Measurements from ENCODE around the gene PC.

PC gene

DNA sequence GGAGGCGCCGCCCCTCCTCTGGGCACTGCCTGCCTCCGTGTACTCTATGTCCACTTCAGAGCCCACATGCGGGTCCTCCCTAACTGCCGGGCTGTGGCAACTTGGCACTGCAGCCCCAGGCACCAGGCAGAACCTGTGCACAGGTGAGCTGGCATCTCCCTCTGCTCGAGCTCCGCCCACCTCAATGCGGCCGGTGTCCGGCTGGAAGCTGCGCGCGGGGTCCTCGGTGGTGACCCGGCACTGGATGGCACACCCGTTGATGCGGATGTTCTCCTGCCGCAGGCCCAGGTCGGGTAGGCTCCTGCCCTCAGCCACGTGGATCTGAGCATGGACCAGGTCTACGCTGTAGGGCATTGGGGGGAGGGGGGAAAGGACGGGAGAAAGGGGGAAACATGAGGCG lies 92.2 kb downstream of the PC start:
- DNase-seq (ENCODE audit: low read depth), result no peak
- no peak overlapping the region for H3K4me3 ChIP-seq (replicated peaks; ENCODE audit: low read depth, low read length)
- TF ChIP-seq, protein P1, sequence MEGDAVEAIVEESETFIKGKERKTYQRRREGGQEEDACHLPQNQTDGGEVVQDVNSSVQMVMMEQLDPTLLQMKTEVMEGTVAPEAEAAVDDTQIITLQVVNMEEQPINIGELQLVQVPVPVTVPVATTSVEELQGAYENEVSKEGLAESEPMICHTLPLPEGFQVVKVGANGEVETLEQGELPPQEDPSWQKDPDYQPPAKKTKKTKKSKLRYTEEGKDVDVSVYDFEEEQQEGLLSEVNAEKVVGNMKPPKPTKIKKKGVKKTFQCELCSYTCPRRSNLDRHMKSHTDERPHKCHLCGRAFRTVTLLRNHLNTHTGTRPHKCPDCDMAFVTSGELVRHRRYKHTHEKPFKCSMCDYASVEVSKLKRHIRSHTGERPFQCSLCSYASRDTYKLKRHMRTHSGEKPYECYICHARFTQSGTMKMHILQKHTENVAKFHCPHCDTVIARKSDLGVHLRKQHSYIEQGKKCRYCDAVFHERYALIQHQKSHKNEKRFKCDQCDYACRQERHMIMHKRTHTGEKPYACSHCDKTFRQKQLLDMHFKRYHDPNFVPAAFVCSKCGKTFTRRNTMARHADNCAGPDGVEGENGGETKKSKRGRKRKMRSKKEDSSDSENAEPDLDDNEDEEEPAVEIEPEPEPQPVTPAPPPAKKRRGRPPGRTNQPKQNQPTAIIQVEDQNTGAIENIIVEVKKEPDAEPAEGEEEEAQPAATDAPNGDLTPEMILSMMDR (IDR thresholded peaks at IDR 0.05; ENCODE audit: low read length, missing control alignments), result no peak

DNA sequence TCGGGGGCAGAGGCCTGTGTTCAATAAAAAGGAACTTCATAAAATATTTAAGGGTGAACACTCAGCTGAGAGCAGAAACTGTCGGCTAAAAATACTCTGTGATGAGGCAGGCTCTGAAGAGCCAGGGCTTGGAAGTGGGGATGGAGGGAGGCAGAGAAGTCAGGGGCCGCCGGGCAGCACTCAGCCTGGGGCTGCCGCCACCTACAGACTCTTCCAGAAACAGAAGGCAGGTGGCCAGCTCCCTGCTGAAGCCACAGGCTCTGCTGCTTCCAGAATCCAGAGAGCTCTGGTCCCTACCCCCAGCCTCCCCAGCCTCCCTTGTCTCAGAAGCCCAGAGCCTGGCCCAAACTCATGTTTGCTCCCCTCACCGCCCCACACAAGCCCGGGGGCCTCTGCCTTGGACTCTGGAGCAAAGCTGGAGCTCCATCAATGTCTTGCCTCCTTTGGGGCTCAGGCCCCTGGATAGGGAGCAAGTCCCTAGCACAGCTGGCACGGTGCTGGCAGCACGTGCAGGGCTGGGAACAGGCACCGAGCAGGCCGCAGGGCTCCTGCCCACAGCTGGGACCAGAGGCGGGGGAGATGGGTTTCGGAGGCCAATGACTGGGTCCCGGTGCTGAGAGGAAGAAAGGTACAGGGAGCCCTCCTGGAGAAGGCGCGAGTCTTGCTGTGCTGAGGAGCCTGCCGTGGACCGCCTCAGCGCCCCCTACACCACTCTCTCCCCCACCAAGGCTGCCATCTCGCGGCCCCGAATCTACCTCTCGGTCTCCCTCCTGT lies 93.1 kb downstream of the PC start:
- TF ChIP-seq, protein P1 (IDR thresholded peaks at IDR 0.05; ENCODE audit: low read length, missing control alignments), result no peak
- no peak overlapping the region for H3K4me3 ChIP-seq (replicated peaks; ENCODE audit: low read depth, low read length)
- no peak for DNase-seq (ENCODE audit: low read depth)

DNA sequence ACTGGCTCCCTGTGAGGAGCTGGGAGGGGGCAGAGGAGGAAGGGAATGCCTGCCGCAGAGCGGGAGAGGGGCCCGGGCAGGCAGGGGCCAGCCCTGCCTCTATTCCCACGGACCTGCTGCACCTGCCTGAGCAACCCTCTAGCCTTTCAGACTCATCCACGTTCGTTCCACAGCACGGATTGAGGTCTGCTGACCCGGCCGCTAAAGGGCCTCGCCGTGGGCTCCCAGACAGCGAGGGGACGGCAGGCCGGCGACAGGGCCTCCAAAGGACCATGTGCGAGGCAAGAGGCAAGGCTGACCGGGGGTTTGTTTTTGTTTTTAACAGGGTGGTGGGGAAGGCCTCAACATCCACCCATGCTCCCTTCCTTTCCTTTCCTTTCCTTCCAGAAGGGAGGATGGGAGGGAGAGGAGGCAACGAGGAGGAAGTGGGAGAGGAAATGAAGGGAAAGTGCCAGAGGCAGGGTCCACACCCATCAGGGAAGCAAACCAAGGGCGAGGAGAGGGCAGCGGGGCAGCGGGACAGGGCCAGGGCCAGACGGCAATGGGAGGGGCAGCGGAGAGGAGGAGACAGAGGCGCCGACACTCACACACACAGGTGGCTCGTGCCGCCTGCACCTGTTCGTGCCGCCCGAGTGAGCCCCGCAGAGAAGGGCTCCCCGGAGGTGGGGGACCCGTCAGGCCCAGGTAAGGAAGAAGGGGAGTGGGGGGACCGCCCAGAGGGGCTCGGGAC lies 93.8 kb downstream of the PC start:
- no peak overlapping the region for H3K4me3 ChIP-seq (replicated peaks; ENCODE audit: low read depth, low read length)
- no peak for DNase-seq (ENCODE audit: low read depth)
- TF ChIP-seq, protein P1 (IDR thresholded peaks at IDR 0.05; ENCODE audit: low read length, missing control alignments), result no peak

GRCh38 chr11:66863428-66864125 lies 94.6 kb downstream of the PC start:
- no peak overlapping the region for H3K4me3 ChIP-seq (replicated peaks; ENCODE audit: low read depth, low read length)
- DNase-seq (ENCODE audit: low read depth), result no peak
- TF ChIP-seq, protein P1 (IDR thresholded peaks at IDR 0.05; ENCODE audit: low read length, missing control alignments), result no peak

DNA sequence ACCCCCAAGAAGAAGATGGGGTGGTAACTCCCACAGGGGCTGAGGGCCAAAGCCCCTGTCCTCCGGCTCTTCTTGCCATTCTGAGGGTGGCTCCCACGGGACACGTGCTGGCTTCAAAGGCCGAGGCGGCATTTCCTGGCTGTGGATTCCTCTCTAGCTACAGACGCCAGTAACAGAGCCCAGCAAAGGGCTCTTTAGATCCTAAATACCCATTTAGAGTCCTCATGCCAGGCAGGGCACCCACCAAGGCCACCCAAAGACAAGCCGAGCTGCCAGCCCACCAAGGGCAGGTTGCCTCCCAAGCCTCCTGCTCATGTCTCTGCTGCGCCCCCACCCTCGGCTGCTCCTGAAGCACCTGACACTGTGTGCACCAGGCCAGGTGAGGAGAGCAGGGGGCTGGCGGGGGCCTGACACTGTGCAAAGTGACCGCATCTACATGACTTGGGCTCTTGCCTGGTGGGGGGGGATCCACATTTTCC lies 95.6 kb downstream of the PC start:
- TF ChIP-seq, protein P1 (IDR thresholded peaks at IDR 0.05; ENCODE audit: low read length, missing control alignments), result no peak
- DNase-seq (ENCODE audit: low read depth), result no peak
- no peak overlapping the region for H3K4me3 ChIP-seq (replicated peaks; ENCODE audit: low read depth, low read length)

DNA sequence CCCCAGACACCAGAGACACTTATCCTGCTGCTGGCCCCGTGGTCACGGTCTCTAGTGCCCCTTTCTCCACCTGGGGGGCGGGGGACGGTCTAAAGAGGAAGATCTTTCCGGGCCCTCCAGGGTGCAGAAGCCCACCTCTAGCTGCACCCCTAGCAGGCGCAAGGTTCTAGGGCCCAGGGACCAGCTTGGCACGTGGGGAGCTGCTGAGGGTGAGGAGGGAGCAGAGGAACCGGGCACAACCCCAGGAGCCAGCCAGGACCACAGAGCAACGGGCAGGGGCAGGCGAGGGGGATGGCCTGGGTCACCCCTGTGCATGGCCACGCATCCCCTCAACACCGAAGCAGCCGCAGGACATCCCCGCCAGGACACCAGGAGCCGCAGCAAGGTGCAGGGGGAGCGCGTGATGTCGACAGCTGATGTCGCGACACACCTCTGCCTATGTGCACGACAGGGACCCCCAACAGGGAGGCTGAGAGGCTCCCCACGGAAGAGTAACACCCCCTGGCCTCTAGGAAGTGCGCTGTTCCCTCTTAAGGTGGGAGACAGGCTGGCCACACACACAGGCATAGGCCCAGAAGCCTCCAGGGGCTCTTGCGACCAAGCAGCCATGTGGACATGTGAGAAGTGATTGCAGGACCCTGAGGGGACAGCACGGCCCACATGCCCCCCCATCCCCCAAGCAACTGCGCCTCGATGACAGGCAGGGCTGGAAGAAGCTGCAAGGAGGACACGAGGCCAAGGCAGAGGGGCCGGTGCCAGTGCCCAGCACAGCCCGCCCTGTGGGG lies 96.2 kb downstream of the PC start:
- no peak overlapping the region for H3K4me3 ChIP-seq (replicated peaks; ENCODE audit: low read depth, low read length)
- TF ChIP-seq, protein P1 (IDR thresholded peaks at IDR 0.05; ENCODE audit: low read length, missing control alignments), result no peak

More for the DNA sequence above, 96.2 kb downstream of the PC start:
- DNase-seq (ENCODE audit: low read depth), result no peak

All from fibroblast of pulmonary artery (primary cell).